K562 (cell line): ENCODE data around the gene ZFP92. TPM values are rescaled to one million over a fixed set of nuclear protein-coding genes. Genes with fewer than 3 reads are reported as not detected.

Experiments used
- ARNT ChIP-seq, 2 experiments: fragments of 450-650 bp; IDR thresholded peaks; 2 replicates each; pipeline ENCODE4 v1.6.1; 2016; ENCODE audit warnings: mild to moderate bottlenecking in 1 of 2
- ATF1 ChIP-seq, 2 experiments: fragments of 450-650 bp in 1 of 2; IDR thresholded peaks; 2 replicates each; pipeline ENCODE4 v1.6.1; 2016; ENCODE audit warnings: missing compliant biosample characterization in 1 of 2, missing genetic modification characterization in 1 of 2
- CUX1 ChIP-seq: fragments of 200-800 bp; sonication (Bioruptor generic); IDR thresholded peaks from 2 replicates; pipeline ENCODE4 v1.6.1; 2016; ENCODE audit warnings: missing genetic modification characterization, missing compliant biosample characterization
- DPF2 ChIP-seq: fragments of 450-650 bp; IDR thresholded peaks from 2 replicates; pipeline ENCODE4 v1.6.1; 2016
- HIVEP1 ChIP-seq: fragments of 250-450 bp; sonication (Bioruptor Pico); IDR thresholded peaks from 2 replicates; pipeline ENCODE4 v1.4.0; 2020; ENCODE audit warnings: mild to moderate bottlenecking
- MEIS2 ChIP-seq: fragments of 450-650 bp; IDR thresholded peaks from 2 replicates; pipeline ENCODE4 v1.6.1; 2014; ENCODE audit warnings: mild to moderate bottlenecking; ENCODE audit not compliant: partially characterized antibody
- MTA3 ChIP-seq: fragments of 450-650 bp; formaldehyde crosslinking; IDR thresholded peaks from 2 replicates; pipeline ENCODE4 v1.6.1; 2017; ENCODE audit warnings: mild to moderate bottlenecking, borderline replicate concordance
- NR2C2 ChIP-seq, 2 experiments: fragments of 200-800 bp in 1 of 2; sonication (Bioruptor generic) in 1 of 2; sonication (generic) in 1 of 2; formaldehyde crosslinking in 1 of 2; IDR thresholded peaks; 2 replicates each; pipeline versions ENCODE4 v1.6.1 to v1.8.0; 2016 to 2022; ENCODE audit warnings: mild to moderate bottlenecking in 1 of 2, missing compliant biosample characterization in 1 of 2, missing genetic modification characterization in 1 of 2, missing genetic modification reagents in 1 of 2
- THRB ChIP-seq: fragments of 450-650 bp; formaldehyde crosslinking; conservative IDR thresholded peaks from 2 replicates; pipeline ENCODE4 v1.4.0; 2022; ENCODE audit warnings: mild to moderate bottlenecking, missing genetic modification characterization
- ZFPM2 ChIP-seq: fragments of 250-450 bp; sonication (Bioruptor Pico); IDR thresholded peaks from 2 replicates; pipeline ENCODE4 v1.5.1; 2022; ENCODE audit warnings: mild to moderate bottlenecking
- ZNF395 ChIP-seq: fragments of 200-800 bp; sonication (Bioruptor generic); IDR thresholded peaks from 2 replicates; pipeline ENCODE4 v1.6.1; 2017; ENCODE audit warnings: missing genetic modification characterization, missing compliant biosample characterization
- ZNF589 ChIP-seq: fragments of 200-800 bp; sonication (Bioruptor generic); IDR thresholded peaks from 2 replicates; pipeline ENCODE4 v1.6.1; 2016; ENCODE audit warnings: low read depth, missing genetic modification characterization, missing compliant biosample characterization
- ZNF592 ChIP-seq: fragments of 450-650 bp; IDR thresholded peaks from 2 replicates; pipeline ENCODE4 v1.6.1; 2017; ENCODE audit warnings: antibody characterized with exemption, mild to moderate bottlenecking
- polyA plus RNA-seq, 8 experiments: library from polyadenylated mRNA; depleted of rRNA in 4 of 8; stranded (reverse) in 5 of 8; unstranded in 3 of 8; fragments of >200 nt; fragmentation: Nextera tagmentation in 2 of 8; fragmentation: Illumina TruSeq in 1 of 8; extraction: Ambion mirVana in 2 of 8; extraction: Trizol in 1 of 8; gene quantifications; 2 replicates each; pipeline versions ENCODE4 v1.2.1 to v1.2.3, GENCODE V29; 2011 to 2014; ENCODE audit warnings: inconsistent platforms in 1 of 8, missing spikeins in 1 of 8
- total RNA-seq, 7 experiments: library from RNA; depleted of rRNA in 6 of 7; stranded (reverse); fragments of >200 nt in 6 of 7; fragmentation: Illumina TruSeq in 2 of 7; extraction: Trizol in 2 of 7; gene quantifications; 2 replicates each; pipeline versions ENCODE4 v1.2.1 to v1.2.3, GENCODE V29; 2011 to 2021; ENCODE audit warnings: low replicate concordance in 1 of 7

Gene ZFP92
- total and polyA plus RNA-seq, 9 of the 15 experiments (the other 6 are each of a cell fraction or from before 2014, with no cell fraction given): 0.32 to 3.3 (median 1.8) TPM

- TF ChIP-seq ZNF395 (CRISPR knock-in tag) (peak; percentile 86; the same call in 1 of the 2 replicates), MEIS2 (peak; percentile 99), MTA3 (peak; percentile 43; the same call in 1 of the 2 replicates), ZFPM2 (no peak), HIVEP1 (CRISPR knock-in tag) (0 out of 2 replicates have a peak, but pooled peaks have one; percentile 79), ATF1 (CRISPR knock-in tag; IDR thresholded peaks at IDR 0.05) (no peak), ATF1 (tag; IDR thresholded peaks at IDR 0.05) (peak; percentile 85), THRB (CRISPR knock-in tag) (no peak), CUX1 (CRISPR knock-in tag) (peak; percentile 61; the same call in 1 of the 2 replicates), NR2C2 (CRISPR knock-in tag; IDR thresholded peaks at IDR 0.05) (no peak), NR2C2 (tag; IDR thresholded peaks at IDR 0.05) (peak; percentile 57), ARNT (IDR thresholded peaks at IDR 0.05) (no peak), ZNF592 (peak; percentile 71), ZNF589 (CRISPR knock-in tag) (peak; percentile 84), DPF2 (peak; percentile 53)
These were observed 31.2 kb upstream of the ZFP92 start (continued) for GRCh38 chrX:153379971-153380581.
